22Rv1 (cell line): ENCODE measurements around the gene PADI1.

ENCODE experiments used
- H3K27ac ChIP-seq: fragments of 450-650 bp; 2 replicates; pipeline ENCODE4 v1.5.1; 2017
- CTCF ChIP-seq: fragments of 450-650 bp; IDR thresholded peaks from 2 replicates; pipeline ENCODE4 v1.5.1; 2017; ENCODE audit warnings: mild to moderate bottlenecking
- ZFX ChIP-seq: fragments of 450-650 bp; IDR thresholded peaks from 2 replicates; pipeline ENCODE4 v1.6.1; 2017; ENCODE audit warnings: antibody characterized with exemption, borderline replicate concordance

The PADI1 gene

GRCh38 chr1:17200246-17200645, 4.7 kb upstream of the PADI1 start:
- H3K27ac ChIP-seq = no peak overlapping the region
- TF ChIP-seq CTCF (no peak), ZFX (no peak)

- H3K27ac ChIP-seq = no peak overlapping the region
- TF ChIP-seq ZFX (no peak), CTCF (no peak)
These were observed 4.2 kb upstream of the PADI1 start for GRCh38 chr1:17200756-17201155.

- H3K27ac ChIP-seq = no peak overlapping the region
These were observed 3.5 kb upstream of the PADI1 start for GRCh38 chr1:17201201-17202021.

GRCh38 chr1:17205652-17206051, 724 bp downstream of the PADI1 start:
- no peak for TF ChIP-seq ZFX
- no peak for TF ChIP-seq CTCF
- H3K27ac ChIP-seq = no peak overlapping the region

More at GRCh38 chr1:17201201-17202021, 3.5 kb upstream of the PADI1 start:
- no peak for TF ChIP-seq ZFX
- TF ChIP-seq CTCF = no peak

- H3K27ac ChIP-seq = no peak overlapping the region
- TF ChIP-seq CTCF (no peak), ZFX (no peak)
These were observed 1.3 kb downstream of the PADI1 start for GRCh38 chr1:17206196-17206595.

GRCh38 chr1:17207046-17207445, 2.1 kb downstream of the PADI1 start:
- no peak for TF ChIP-seq CTCF
- no peak overlapping the region for H3K27ac ChIP-seq

- no peak overlapping the region for H3K27ac ChIP-seq
- TF ChIP-seq ZFX (no peak), CTCF (no peak)
These were observed 2.6 kb downstream of the PADI1 start for GRCh38 chr1:17207540-17207939.
